HL-60 (cell line): ENCODE data around the gene CPED1.

Source experiments
- CTCF ChIP-seq: IDR thresholded peaks from one replicate; pipeline ENCODE4 v1.5.1; 2011; ENCODE audit warnings: low read length, control low read depth, inconsistent platforms; ENCODE audit not compliant: insufficient read depth
- POLR2AphosphoS5 ChIP-seq: IDR thresholded peaks from 2 replicates; pipeline ENCODE4 v1.6.1; 2012; ENCODE audit warnings: low read depth
- TF ChIP-seq, protein P1 (sequence below): IDR thresholded peaks from 2 replicates; pipeline ENCODE4 v1.6.1; 2012; ENCODE audit warnings: low read depth; ENCODE audit not compliant: insufficient replicate concordance

DNA sequence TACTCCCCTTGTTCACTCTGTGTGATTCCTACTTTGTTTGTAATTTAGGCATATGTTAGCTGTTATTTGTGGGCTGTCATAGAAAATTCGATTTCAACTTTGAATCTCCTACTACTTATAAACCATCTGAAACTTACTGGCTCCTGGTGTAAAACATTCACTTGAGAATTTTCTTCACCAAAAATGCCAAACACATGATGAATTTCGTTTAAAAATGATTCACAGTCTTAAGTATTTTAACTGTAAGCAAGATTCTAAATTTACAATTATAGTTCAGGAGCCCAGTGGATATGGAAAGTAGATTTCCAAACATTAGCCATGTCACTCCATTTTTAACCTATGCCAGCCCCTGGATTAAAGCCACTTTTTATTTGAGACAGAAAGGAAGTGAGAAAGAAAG lies 3.1 kb downstream of the CPED1 start:
- TF ChIP-seq CTCF (no peak), POLR2AphosphoS5 (no peak)
- TF ChIP-seq, protein P1, sequence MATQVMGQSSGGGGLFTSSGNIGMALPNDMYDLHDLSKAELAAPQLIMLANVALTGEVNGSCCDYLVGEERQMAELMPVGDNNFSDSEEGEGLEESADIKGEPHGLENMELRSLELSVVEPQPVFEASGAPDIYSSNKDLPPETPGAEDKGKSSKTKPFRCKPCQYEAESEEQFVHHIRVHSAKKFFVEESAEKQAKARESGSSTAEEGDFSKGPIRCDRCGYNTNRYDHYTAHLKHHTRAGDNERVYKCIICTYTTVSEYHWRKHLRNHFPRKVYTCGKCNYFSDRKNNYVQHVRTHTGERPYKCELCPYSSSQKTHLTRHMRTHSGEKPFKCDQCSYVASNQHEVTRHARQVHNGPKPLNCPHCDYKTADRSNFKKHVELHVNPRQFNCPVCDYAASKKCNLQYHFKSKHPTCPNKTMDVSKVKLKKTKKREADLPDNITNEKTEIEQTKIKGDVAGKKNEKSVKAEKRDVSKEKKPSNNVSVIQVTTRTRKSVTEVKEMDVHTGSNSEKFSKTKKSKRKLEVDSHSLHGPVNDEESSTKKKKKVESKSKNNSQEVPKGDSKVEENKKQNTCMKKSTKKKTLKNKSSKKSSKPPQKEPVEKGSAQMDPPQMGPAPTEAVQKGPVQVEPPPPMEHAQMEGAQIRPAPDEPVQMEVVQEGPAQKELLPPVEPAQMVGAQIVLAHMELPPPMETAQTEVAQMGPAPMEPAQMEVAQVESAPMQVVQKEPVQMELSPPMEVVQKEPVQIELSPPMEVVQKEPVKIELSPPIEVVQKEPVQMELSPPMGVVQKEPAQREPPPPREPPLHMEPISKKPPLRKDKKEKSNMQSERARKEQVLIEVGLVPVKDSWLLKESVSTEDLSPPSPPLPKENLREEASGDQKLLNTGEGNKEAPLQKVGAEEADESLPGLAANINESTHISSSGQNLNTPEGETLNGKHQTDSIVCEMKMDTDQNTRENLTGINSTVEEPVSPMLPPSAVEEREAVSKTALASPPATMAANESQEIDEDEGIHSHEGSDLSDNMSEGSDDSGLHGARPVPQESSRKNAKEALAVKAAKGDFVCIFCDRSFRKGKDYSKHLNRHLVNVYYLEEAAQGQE: no peak
